ENCODE measurements around the gene MYL6. TPM values are rescaled to one million over a fixed set of nuclear protein-coding genes. Genes with fewer than 3 reads are reported as not detected.

Gene MYL6
- total RNA-seq, 1 experiment from 2014 or later = 1,181 TPM

- Mint-ChIP-seq H3K27ac (peak overlapping the region in 2 of 3 experiments; percentile 96 to 97; a peak in 5 of 7 replicates), H3K27me3 (ENCODE audit: low read depth) (peaks cover 10% of the 10 kb centered on the region; the same call in 1 of the 2 replicates), H3K36me3 (ENCODE audit: insufficient read depth in 1 of 3, low read depth in 3 of 3) (peaks cover 67 to 82% (median 72%) of the 10 kb centered on the region in 3 experiments), H3K4me3 (peak overlapping the region; percentile 93 to 96), H3K4me1 (peaks cover 49 to 68% of the 10 kb centered on the region in 2 experiments), H3K9me3 (peaks cover 0 to 4% of the 10 kb centered on the region in 2 experiments; a peak in 3 of 5 replicates)
- no CpG with 5 or more reads among the region's 8 CpGs for WGBS (ENCODE audit: extremely low coverage, insufficient read length, low lambda C conversion rate)
- H3K79me1 ChIP-seq (ENCODE audit: insufficient read depth, low read depth, low read length, poor library complexity, severe bottlenecking) = peaks cover 2% of the 10 kb centered on the region
- no peak overlapping the region for H2BK12ac ChIP-seq (ENCODE audit: insufficient read length, low read depth, low read length)
- H3T11ph ChIP-seq (ENCODE audit: low read length) = no peak overlapping the region
- H2BK15ac ChIP-seq (ENCODE audit: low read depth, low read length) = no peak overlapping the region
- no peak overlapping the region for H4K5ac ChIP-seq (ENCODE audit: insufficient read length, low read depth, low read length)
- peak overlapping the region; percentile 9 for H3K18ac ChIP-seq (ENCODE audit: insufficient read length, low read depth, low read length)
- no peak overlapping the region for H2AK5ac ChIP-seq (ENCODE audit: insufficient read length, low read length)
- H3K4me2 ChIP-seq (ENCODE audit: insufficient read depth, insufficient read length, low read length) = peak overlapping the region; percentile 80
- H3K79me2 ChIP-seq (ENCODE audit: insufficient read depth, low read length) = peaks cover 3% of the 10 kb centered on the region; the same call in 1 of the 2 replicates
- H4K20me1 ChIP-seq (ENCODE audit: control insufficient read depth, insufficient read depth, insufficient read length) = no peaks in the 10 kb centered on the region
- DNase-seq = no peak
- H2BK120ac ChIP-seq (ENCODE audit: low read depth, low read length, poor library complexity, severe bottlenecking) = no peak overlapping the region
- H4K91ac ChIP-seq (ENCODE audit: insufficient read length, low read depth, low read length) = no peak overlapping the region
- no peak overlapping the region; the same call in 1 of the 2 replicates for H3K4ac ChIP-seq (ENCODE audit: low read depth, low read length)
- no peak overlapping the region for H3K27ac ChIP-seq (ENCODE audit: insufficient read length, low read depth, low read length)
- H3K9me3 ChIP-seq (ENCODE audit: control insufficient read depth, low read depth, low read length) = no peaks in the 10 kb centered on the region
- no peak overlapping the region for H2AFZ ChIP-seq (ENCODE audit: low read length)
- H3K23me2 ChIP-seq (ENCODE audit: insufficient read length, low read depth, low read length, poor library complexity, severe bottlenecking) = peaks cover 15% of the 10 kb centered on the region
- H3K27me3 ChIP-seq (ENCODE audit: insufficient read depth, low read length) = no peaks in the 10 kb centered on the region
- H3K14ac ChIP-seq (ENCODE audit: insufficient read depth, low read length) = peak overlapping the region; percentile 1; the same call in 1 of the 2 replicates
- no peak overlapping the region for H2BK5ac ChIP-seq (ENCODE audit: insufficient read length, low read length)
- H3K23ac ChIP-seq (ENCODE audit: insufficient read length, low read depth, low read length) = no peak overlapping the region
- peak overlapping the region; percentile 98 for H3K9ac ChIP-seq (ENCODE audit: extremely low read depth, insufficient read length, low read length)
- TF ChIP-seq CTCF (conservative IDR thresholded peaks at IDR 0.05) = no peak
- H4K8ac ChIP-seq (replicated peaks; ENCODE audit: insufficient read length, low read depth, low read length) = no peak overlapping the region
- H3K56ac ChIP-seq (ENCODE audit: insufficient read length, low read depth, low read length) = no peak overlapping the region
- H3K4me1 ChIP-seq (ENCODE audit: insufficient read depth, low read length) = peaks cover 5% of the 10 kb centered on the region; the same call in 1 of the 2 replicates
- H2BK20ac ChIP-seq (ENCODE audit: low read depth, low read length, poor library complexity, severe bottlenecking) = no peak overlapping the region
Observed at GRCh38 chr12:56159482-56160192, 1.5 kb downstream of the MYL6 start.
